NCI-H526 (cell line): ENCODE data around the gene GALNT18.

ENCODE experiments used
- DNase-seq, 2 experiments: peaks; one replicate each; lab custom pipeline; 2025; lab: John Stamatoyannopoulos, UW

GALNT18 gene

DNA sequence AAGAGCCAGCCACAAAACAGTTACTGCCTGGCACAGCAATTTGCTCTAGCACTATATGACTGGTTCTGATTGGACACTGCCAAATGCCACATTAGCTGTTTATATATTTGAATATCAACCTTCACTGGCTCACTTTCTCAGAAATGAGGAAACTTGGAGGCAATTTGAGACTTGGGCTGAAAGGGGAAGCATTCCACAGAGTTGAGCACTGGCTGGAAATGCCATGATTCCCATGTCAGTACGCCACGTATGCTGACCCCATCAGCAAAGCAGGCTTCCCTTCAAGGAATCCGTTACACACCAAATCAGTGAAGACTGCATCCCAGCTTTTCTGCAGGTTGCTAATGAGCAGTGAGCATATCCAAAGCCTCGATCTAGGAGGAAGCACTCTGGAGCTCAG is 34.7 kb downstream of the GALNT18 start:
- DNase-seq, result no peak

DNA sequence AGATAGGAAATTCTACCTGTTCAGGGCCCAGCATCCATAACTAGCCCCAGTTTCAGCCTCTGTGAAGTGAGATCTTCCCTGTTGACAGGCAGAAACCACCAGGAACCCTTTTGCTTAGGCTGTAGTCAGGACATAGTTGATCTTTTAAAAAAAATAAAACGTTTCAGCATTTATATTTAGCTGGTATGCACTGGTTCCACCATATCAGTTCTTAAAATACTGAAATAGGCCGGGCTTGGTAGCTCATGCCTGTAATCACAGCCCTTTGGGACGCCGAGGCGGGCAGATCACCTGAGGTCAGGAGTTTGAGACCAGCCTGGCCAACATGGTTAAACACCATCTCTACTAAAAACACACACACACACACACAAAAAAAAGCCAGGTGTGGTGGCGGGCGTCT is 35.3 kb downstream of the GALNT18 start:
- no peak for DNase-seq

DNA sequence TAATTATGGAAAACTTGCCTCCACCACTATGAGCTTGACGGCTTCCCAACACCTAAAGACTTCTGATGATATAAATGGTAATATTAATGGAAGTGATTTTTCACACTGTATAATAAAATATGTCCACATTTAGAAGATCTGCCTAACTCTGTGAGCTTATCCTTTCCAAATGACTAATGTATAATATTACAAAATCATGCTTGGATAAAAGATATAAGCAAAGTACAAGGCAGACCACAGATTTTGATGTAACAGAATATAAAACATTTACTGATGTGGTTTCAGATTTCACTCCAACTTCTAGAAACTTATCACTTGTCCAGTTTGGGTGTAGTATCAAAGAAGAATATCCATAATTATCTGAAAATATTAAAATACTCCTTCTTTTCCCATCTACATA is 36.9 kb downstream of the GALNT18 start:
- DNase-seq, result no peak

DNA sequence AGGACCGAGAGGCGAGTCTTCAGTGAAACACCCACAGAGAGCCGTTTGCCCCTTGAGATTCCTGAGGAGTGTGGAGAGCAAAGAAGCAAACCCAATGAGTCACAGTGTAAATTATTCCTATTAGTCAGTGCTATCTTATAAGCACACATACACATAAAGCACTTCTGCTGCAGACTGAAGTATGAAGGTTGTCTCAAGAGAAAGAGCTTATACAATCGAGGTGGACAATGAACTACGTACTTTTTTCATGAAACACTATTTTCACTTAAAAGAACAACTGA is 37.3 kb downstream of the GALNT18 start:
- no peak for DNase-seq

DNA sequence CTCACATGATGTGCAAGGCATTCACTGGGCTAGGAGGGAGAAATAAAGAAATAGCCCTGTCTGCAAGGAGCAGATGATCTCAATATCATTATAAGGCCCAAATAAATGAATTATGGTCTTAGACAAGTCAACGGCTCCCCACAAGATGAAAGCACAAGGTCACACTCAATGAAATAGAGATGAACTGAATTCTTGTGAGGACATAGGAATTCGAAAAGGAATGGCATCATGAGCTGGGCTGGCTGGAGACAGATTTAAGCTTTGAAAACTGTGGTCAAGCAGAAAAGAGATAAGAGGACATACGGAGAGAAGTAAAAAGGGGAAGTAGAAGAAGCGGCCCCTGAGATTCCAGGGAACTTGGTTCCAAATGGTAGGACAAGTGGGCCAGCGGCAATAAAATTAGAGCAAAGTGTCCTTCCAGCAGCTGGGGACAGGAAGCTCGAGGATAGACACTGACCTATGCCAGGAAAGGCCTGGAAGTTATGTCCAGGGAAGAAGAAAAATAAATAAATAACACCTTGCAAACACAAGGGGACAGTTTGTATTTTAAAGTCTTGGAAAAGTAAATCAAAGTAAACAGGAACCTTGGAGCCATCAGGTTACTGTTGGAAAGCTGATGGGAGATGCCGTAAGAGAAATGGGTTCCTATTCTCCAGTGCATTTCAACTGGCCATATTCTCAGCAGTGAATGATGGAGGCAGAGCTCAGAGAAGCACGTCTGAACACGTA is 37.8 kb downstream of the GALNT18 start:
- DNase-seq, result no peak

- no peak for DNase-seq
Measured at GRCh38 chr11:11582011-11582701, 39.6 kb downstream of the GALNT18 start.

- DNase-seq, result no peak
Measured at GRCh38 chr11:11581481-11581880, 40.3 kb downstream of the GALNT18 start.

GRCh38 chr11:11580841-11581411 is 40.9 kb downstream of the GALNT18 start:
- DNase-seq, result no peak

- DNase-seq, result no peak
Measured at GRCh38 chr11:11580012-11580411, 41.8 kb downstream of the GALNT18 start.

DNA sequence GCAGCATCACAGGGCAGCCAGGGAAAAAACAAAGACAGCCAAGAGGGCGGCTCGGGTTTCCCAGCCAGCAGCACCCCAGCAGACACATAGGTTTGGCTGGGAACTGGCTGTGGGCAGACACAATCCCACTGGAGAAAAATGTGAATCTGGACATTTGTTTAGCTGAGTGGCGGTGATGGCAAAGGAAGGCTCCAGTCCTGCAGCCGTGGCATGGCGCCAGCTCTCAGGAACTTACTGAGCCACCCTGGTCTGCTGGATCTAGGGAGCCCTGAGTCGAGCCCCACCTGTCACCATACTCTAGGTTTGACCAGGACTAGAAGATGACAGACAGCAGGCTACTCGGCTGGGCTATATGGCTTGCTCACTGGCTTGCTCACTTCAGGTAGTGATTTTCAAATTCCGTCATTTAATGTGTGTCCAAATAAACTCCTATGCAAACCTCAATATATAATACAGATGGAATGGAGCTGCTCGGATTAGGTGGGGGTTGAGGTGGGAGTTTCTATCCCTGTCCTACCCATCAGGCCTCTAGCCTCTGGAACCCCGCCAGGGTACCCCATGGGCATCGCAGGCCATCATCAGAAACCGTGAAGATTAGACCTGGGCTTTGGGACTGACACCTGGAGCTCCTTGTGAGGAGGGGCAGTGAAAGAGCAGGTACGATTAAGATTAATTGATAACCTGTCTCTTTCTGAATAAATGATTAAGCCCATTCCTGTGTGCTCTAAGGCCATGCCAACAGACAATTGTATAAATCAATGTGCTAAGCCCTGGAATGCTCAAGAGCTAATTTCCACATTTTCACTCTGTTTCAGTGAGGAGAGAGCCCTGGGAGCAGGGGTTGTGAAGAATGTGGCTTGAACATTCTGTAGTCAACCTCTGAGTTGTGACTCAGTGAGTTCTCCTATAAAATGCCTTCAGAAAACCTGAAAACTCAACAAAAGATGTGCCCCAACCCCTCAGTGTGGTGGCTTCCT is 42.5 kb downstream of the GALNT18 start:
- no peak for DNase-seq

- DNase-seq, result no peak
Measured at GRCh38 chr11:11577932-11578911, 43.6 kb downstream of the GALNT18 start.

GRCh38 chr11:11577251-11577855 is 44.5 kb downstream of the GALNT18 start:
- DNase-seq, result no peak

DNA sequence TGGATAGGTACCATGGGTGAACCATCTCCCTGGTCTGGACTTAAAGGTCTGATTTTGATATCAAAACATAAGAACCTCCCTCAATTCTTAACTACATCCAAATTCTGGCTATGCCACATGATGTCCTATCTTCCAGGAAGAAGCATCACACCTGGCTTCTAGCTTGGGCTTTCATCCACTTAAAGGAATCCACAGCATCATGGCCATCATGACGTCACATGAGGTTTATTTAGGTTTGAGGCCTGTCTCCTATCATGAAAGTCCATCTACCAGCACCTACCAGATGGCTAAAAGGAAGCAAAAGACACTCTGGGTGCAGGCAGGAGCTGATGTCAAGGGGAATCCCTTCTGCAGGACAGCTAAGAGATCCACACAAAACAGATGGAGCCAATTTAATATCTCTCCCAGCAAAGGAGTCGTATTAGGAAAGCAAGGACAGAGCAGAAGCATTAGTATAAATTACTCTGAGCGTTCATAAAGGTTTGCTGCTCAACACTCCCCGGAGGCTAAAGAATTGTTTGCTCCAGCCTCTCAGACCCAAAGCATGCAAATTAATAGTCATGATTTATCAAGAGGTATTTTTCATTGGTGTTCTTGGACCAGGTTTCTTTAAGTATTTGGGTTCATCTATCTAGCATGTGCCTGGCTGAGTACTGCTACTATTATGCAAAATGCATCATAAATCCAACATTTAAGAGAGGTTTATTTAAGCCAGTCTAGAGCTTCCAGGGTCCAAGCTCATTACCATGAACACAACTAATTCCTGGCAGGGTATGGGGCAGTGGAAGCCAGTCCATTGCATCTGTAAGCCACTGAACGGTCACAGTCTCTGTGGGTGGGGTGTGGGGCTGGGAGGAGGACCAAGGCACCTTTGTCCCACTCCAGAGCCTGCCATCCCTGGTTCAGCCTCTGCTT is 47.2 kb downstream of the GALNT18 start:
- peak in 1 of 2 experiments; percentile 18 for DNase-seq

DNA sequence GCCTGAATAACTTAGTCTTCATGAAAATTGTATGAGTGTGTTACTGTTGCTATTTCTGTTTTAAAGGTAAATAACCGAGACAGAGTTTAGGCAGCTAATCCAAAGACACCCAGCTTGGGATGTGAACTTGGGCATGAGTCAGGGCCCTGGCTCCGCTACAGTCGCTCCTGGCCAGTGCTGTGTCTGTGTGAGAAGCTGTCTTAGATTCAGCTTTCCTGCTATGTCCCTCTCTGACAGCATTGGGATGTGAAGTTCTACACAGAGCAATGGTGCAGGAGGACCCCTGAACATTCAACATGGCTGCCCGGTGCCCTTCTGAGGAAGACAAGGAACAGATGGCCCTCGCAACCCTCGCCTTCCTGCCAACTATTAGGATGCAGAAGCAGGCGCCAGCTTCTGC is 49.4 kb downstream of the GALNT18 start:
- no peak for DNase-seq

DNA sequence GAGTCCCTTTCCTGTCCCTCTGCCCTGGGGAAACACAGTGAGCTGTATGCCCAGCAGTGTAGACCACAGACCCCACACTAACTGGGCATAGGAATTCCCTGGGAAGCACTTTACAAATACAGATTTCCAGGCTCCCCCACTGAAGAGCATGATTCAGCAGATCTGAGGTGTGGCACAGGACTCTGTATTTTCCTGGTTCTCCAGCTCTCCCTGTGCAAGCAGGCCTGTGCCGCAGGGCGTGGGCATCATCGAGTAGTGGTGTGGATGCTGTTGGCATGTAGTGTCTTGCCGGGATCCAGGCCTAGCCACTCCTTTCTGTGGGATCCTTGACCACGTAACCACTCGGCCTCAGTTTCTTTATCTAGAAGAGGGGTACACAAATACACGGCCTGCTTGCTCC is 49.9 kb downstream of the GALNT18 start:
- no peak for DNase-seq

DNA sequence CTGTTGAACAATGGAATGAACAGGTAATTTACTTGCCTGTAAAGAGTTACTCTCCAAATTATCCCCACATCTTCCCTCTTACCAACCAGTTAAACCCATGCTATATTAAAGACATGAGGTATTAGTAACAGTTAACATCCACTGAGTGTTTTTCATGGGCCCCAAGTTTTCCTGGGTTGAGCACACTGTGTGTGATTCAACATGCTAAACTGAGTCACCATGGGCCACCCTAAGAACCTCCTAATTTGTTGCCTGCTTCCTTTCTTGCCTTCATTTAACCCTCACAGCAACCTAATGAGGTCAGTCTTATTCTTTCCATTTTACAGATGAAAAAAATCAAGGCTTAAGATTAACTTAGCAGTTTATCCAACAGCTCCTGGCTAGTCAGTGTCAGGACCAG is 51.0 kb downstream of the GALNT18 start:
- DNase-seq, result no peak

- no peak for DNase-seq
Measured at GRCh38 chr11:11569936-11570491, 51.8 kb downstream of the GALNT18 start.

- DNase-seq, result no peak
Measured at GRCh38 chr11:11568651-11569229, 53.1 kb downstream of the GALNT18 start.
